ENCODE measurements around the gene DPCD. TPM values are rescaled to one million over a fixed set of nuclear protein-coding genes. Genes with fewer than 3 reads are reported as not detected.
"Not testable (repeated sequence)": the region's sequence is repeated elsewhere in the genome, so short reads cannot be mapped to it uniquely, and the experiment has no call there.

The DPCD gene
- total and polyA plus RNA-seq, 10 of the 15 experiments (the other 5 are each of a cell fraction or from before 2014, with no cell fraction given): 9.7 to 50.9 (median 26.3) TPM

GRCh38 chr10:101588879-101589278, 758 bp downstream of the DPCD start:
- H3K4me2 ChIP-seq (ENCODE audit: control insufficient read depth, insufficient read depth): peak overlapping the region; percentile 77
- no peaks in the 10 kb centered on the region for H3K27me3 ChIP-seq (replicated peaks in 1 of 2; ENCODE audit: control insufficient read depth in 2 of 2, insufficient read depth in 2 of 2, low read length in 1 of 2)
- peak overlapping the region; percentile 95 for H2AFZ ChIP-seq (ENCODE audit: control insufficient read depth, low read depth, low read length)
- no peak for ATAC-seq
- H3K27ac ChIP-seq (ENCODE audit: control insufficient read depth, insufficient read depth): no peak overlapping the region
- DNase-seq (ENCODE audit: low read depth, low spot score): no peak
- ChIA-PET CTCF (interaction anchor here (0.6 to 2.8 kb wide), 6 partner anchors 14 to 195 kb away, joined by 3 to 14 read pairs (median 6); partner anchors contain the start of gene NPM3), POLR2A (interaction anchor here (0.8 kb wide), 1 partner anchor 33 kb away, joined by 5 read pairs; no protein-coding TSS in a partner anchor), SMC1A (ENCODE audit: uncharacterized antibody, unreplicated experiment) (interaction anchor here (0.9 to 1.0 kb wide), 2 partner anchors 103 to 287 kb away, joined by 3 read pairs; no protein-coding TSS in a partner anchor), RAD21 (ENCODE audit: unreplicated experiment) (interaction anchor here (1.8 kb wide), 1 partner anchor 193 kb away, joined by 5 read pairs; no protein-coding TSS in a partner anchor)
- peak overlapping the region; percentile 81 for H3K9ac ChIP-seq (ENCODE audit: control insufficient read depth, insufficient read depth, low read length)
- H3K36me3 ChIP-seq (ENCODE audit: control insufficient read depth in 2 of 2, insufficient read depth in 2 of 2, low read length in 1 of 2): peaks cover 0 to 2% of the 10 kb centered on the region in 2 experiments; a peak in 2 of 4 replicates
- peak overlapping the region; percentile 79 for H3K4me3 ChIP-seq
- H4K20me1 ChIP-seq (ENCODE audit: control insufficient read depth, insufficient read depth): no peaks in the 10 kb centered on the region
- in situ Hi-C loops (cut with MboI) (no loop called here), intact Hi-C loops (cut with micrococcal nuclease; ENCODE audit: unreplicated experiment) (no loop called here)
- 76% methylated on average over 5 of the region's 5 CpGs for WGBS (ENCODE audit: insufficient coverage, insufficient replicate concordance, low lambda C conversion rate, missing lambda C conversion rate)
- BruUV-seq (replicated peaks): no TSS peak
- peaks cover 4% of the 10 kb centered on the region; the same call in 1 of the 2 replicates for H3K4me1 ChIP-seq (ENCODE audit: control insufficient read depth, insufficient read depth, low read length)
- FAIRE-seq: no peak
- peaks cover 13% of the 10 kb centered on the region for H3K79me2 ChIP-seq (ENCODE audit: control insufficient read depth, insufficient read depth, low read length)
- TF ChIP-seq KLF5 (IDR thresholded peaks at IDR 0.05; ENCODE audit: partially characterized antibody) (no peak), POLR2A (IDR thresholded peaks at IDR 0.05; ENCODE audit: low read depth, low read length) (no peak), LARP7 (IDR thresholded peaks at IDR 0.05) (no peak), RFX5 (IDR thresholded peaks at IDR 0.05; ENCODE audit: low read depth, low read length) (peak; percentile 84), ZNF274 (IDR thresholded peaks at IDR 0.05; ENCODE audit: insufficient read depth, insufficient read length) (no peak), CHD1 (IDR thresholded peaks at IDR 0.05; ENCODE audit: low read depth, low read length) (no peak), ELK1 (IDR thresholded peaks at IDR 0.05; ENCODE audit: low read depth, low read length) (no peak), RAD51 (IDR thresholded peaks at IDR 0.05) (no peak), IRF4 (IDR thresholded peaks at IDR 0.05; ENCODE audit: low read depth, low read length) (no peak), NFYB (IDR thresholded peaks at IDR 0.05; ENCODE audit: insufficient read depth, low read depth, low read length) (peak; percentile 61; the same call in 1 of the 2 replicates)
- no peaks in the 10 kb centered on the region for H3K9me3 ChIP-seq (replicated peaks; ENCODE audit: control insufficient read depth, insufficient read depth, low read length)

GRCh38 chr10:101593331-101593730, 5.2 kb downstream of the DPCD start:
- H3K4me2 ChIP-seq (ENCODE audit: control insufficient read depth, insufficient read depth); H2AFZ ChIP-seq (ENCODE audit: control insufficient read depth, low read depth, low read length); H3K4me3 ChIP-seq; H3K27me3 ChIP-seq (replicated peaks in 1 of 2; ENCODE audit: control insufficient read depth in 2 of 2, insufficient read depth in 2 of 2, low read length in 1 of 2); H3K4me1 ChIP-seq (ENCODE audit: control insufficient read depth, insufficient read depth, low read length); in situ Hi-C loops (cut with MboI); BruUV-seq (replicated peaks); POLR2A ChIA-PET; DNase-seq (ENCODE audit: low read depth, low spot score); intact Hi-C loops (cut with micrococcal nuclease; ENCODE audit: unreplicated experiment); ATAC-seq; RAD21 ChIA-PET (ENCODE audit: unreplicated experiment); H3K79me2 ChIP-seq (ENCODE audit: control insufficient read depth, insufficient read depth, low read length); H3K36me3 ChIP-seq (ENCODE audit: control insufficient read depth in 2 of 2, insufficient read depth in 2 of 2, low read length in 1 of 2); H3K9ac ChIP-seq (ENCODE audit: control insufficient read depth, insufficient read depth, low read length); H3K9me3 ChIP-seq (replicated peaks; ENCODE audit: control insufficient read depth, insufficient read depth, low read length); H4K20me1 ChIP-seq (ENCODE audit: control insufficient read depth, insufficient read depth); H3K27ac ChIP-seq (ENCODE audit: control insufficient read depth, insufficient read depth); FAIRE-seq: not testable (repeated sequence)
- WGBS (ENCODE audit: insufficient coverage, insufficient replicate concordance, low lambda C conversion rate, missing lambda C conversion rate): 54% methylated on average over 2 of the region's 2 CpGs
- SMC1A ChIA-PET (ENCODE audit: uncharacterized antibody, unreplicated experiment): interaction anchor here (0.6 to 1.2 kb wide), 2 partner anchors 10 to 210 kb away, joined by 3 to 4 read pairs; no protein-coding TSS in a partner anchor
- CTCF ChIA-PET: interaction anchor here (1.1 to 1.9 kb wide), 2 partner anchors 9 to 11 kb away, joined by 3 to 12 read pairs; no protein-coding TSS in a partner anchor

All from GM12878 (cell line).